SK-N-SH (cell line): Measurements from ENCODE around the gene CUBN. TPM values are rescaled to one million over a fixed set of nuclear protein-coding genes. Genes with fewer than 3 reads are reported as not detected.

Experiments
- CTCF ChIA-PET: fragments of 300-600, 350-600 bp; formaldehyde crosslinking; extraction: SDS; loops from one replicate; lab custom pipeline; 2021; lab: Yijun Ruan, JAX
- POLR2A ChIA-PET: fragments of 350-600 bp; sonication (Branson Sonifier 250); formaldehyde crosslinking; extraction: SDS; loops from one replicate; lab custom pipeline; 2020; ENCODE audit warnings: antibody characterized with exemption, inconsistent platforms; lab: Yijun Ruan, JAX
- DNase-seq: peaks from one replicate; pipeline ENCODE4 v3.0.0; 2012
- H2AFZ ChIP-seq: fragments of 200-600 bp; sonication (generic); 2 replicates; pipeline ENCODE4 v1.8.1; 2016; ENCODE audit warnings: antibody characterized with exemption, mild to moderate bottlenecking, low read depth
- H3F3A ChIP-seq: fragments of 200-600 bp; sonication (generic); replicated peaks from 2 replicates; pipeline ENCODE3; 2016; ENCODE audit warnings: antibody characterized with exemption, mild to moderate bottlenecking; ENCODE audit not compliant: insufficient read depth
- H3K27ac ChIP-seq, 2 experiments: fragments of 200-500 bp in 1 of 2; fragments of 200-600 bp in 1 of 2; sonication (Bioruptor generic) in 1 of 2; sonication (generic), shearing (Covaris generic) in 1 of 2; 2 replicates each; pipeline versions ENCODE4 v1.5.1 to v1.6.1; 2014 to 2016; ENCODE audit warnings: low read depth in 2 of 2, inconsistent platforms in 1 of 2, low read length in 1 of 2, mild to moderate bottlenecking in 1 of 2, mixed read lengths in 1 of 2
- H3K27me3 ChIP-seq: fragments of 200-600 bp; sonication (generic), shearing (Covaris generic); 2 replicates; pipeline ENCODE4 v1.6.1; 2016; ENCODE audit warnings: mixed run types; ENCODE audit not compliant: insufficient read depth
- H3K36me3 ChIP-seq, 2 experiments: fragments of 200-500 bp in 1 of 2; fragments of 200-600 bp in 1 of 2; sonication (Bioruptor generic) in 1 of 2; sonication (generic) in 1 of 2; replicated peaks in 1 of 2; 2 replicates each; pipeline versions ENCODE3 to v1.5.1; 2014 to 2016; ENCODE audit warnings: low read length in 1 of 2, mild to moderate bottlenecking in 1 of 2; ENCODE audit not compliant: insufficient read depth in 2 of 2, control insufficient read depth in 1 of 2
- H3K4me1 ChIP-seq, 2 experiments: fragments of 200-500 bp in 1 of 2; fragments of 200-600 bp in 1 of 2; sonication (Bioruptor generic) in 1 of 2; sonication (generic), shearing (Covaris generic) in 1 of 2; 2 replicates each; pipeline versions ENCODE4 v1.5.1 to v1.6.1; 2014 to 2016; ENCODE audit warnings: low read depth in 1 of 2, low read length in 1 of 2, mixed run types in 1 of 2; ENCODE audit not compliant: insufficient read depth in 2 of 2, control insufficient read depth in 1 of 2
- H3K4me2 ChIP-seq: fragments of 200-600 bp; sonication (generic), shearing (Covaris generic); 2 replicates; pipeline ENCODE4 v1.6.1; 2017; ENCODE audit warnings: mixed run types
- H3K4me3 ChIP-seq, 2 experiments: fragments of 200-500 bp in 1 of 2; fragments of 200-600 bp in 1 of 2; sonication (Bioruptor generic) in 1 of 2; sonication (generic), shearing (Covaris generic) in 1 of 2; 2 replicates each; pipeline versions ENCODE4 v1.5.1 to v1.8.1; 2014 to 2016; ENCODE audit warnings: low read depth in 2 of 2, inconsistent platforms in 1 of 2, low read length in 1 of 2, mild to moderate bottlenecking in 1 of 2, mixed read lengths in 1 of 2, moderate library complexity in 1 of 2
- H3K79me2 ChIP-seq: fragments of 200-600 bp; sonication (generic); 2 replicates; pipeline ENCODE4 v1.8.1; 2017; ENCODE audit warnings: mild to moderate bottlenecking; ENCODE audit not compliant: insufficient read depth
- H3K9ac ChIP-seq: fragments of 200-600 bp; sonication (generic); 2 replicates; pipeline ENCODE4 v1.6.1; 2017; ENCODE audit warnings: mixed run types
- H3K9me2 ChIP-seq: fragments of 200-600 bp; sonication (generic); 2 replicates; pipeline ENCODE4 v1.6.1; 2017; ENCODE audit warnings: mixed run types
- H3K9me3 ChIP-seq: fragments of 200-600 bp; sonication (generic); 2 replicates; pipeline ENCODE4 v1.6.1; 2017; ENCODE audit warnings: mixed run types, mild to moderate bottlenecking, moderate library complexity
- H4K20me1 ChIP-seq: fragments of 200-600 bp; sonication (generic); 2 replicates; pipeline ENCODE4 v1.6.1; 2017; ENCODE audit warnings: mild to moderate bottlenecking, mixed run types; ENCODE audit not compliant: insufficient read depth
- ELF1 ChIP-seq: IDR thresholded peaks from 2 replicates; pipeline ENCODE4 v1.4.0; 2012
- EP300 ChIP-seq, 2 experiments: IDR thresholded peaks; 2 replicates each; pipeline versions ENCODE4 v1.4.0 to v1.6.1; 2012; ENCODE audit warnings: borderline replicate concordance in 1 of 2, low read depth in 1 of 2, low read length in 1 of 2
- EZH2phosphoT487 ChIP-seq: fragments of 200-600 bp; sonication (generic); IDR thresholded peaks from 2 replicates; pipeline ENCODE4 v1.6.1; 2017; ENCODE audit warnings: low read depth, mixed run types, mild to moderate bottlenecking, antibody characterized with exemption, moderate library complexity, borderline replicate concordance
- FOSL2 ChIP-seq: IDR thresholded peaks from 2 replicates; pipeline ENCODE4 v1.4.0; 2012; ENCODE audit warnings: low read depth, mild to moderate bottlenecking, moderate library complexity, borderline replicate concordance
- FOXJ3 ChIP-seq: sonication (generic); formaldehyde crosslinking; IDR thresholded peaks from 2 replicates; pipeline ENCODE4 v1.5.1; 2020; ENCODE audit warnings: mild to moderate bottlenecking, missing genetic modification reagents
- FOXM1 ChIP-seq: IDR thresholded peaks from 2 replicates; pipeline ENCODE4 v1.4.0; 2012; ENCODE audit warnings: low read depth, mild to moderate bottlenecking
- MXI1 ChIP-seq: IDR thresholded peaks from 2 replicates; pipeline ENCODE4 v1.6.1; 2012; ENCODE audit warnings: mild to moderate bottlenecking, low read depth, low read length, improper control_type of control experiment
- NFIC ChIP-seq: IDR thresholded peaks from 2 replicates; pipeline ENCODE4 v1.4.0; 2012; ENCODE audit warnings: borderline replicate concordance
- SMC3 ChIP-seq: IDR thresholded peaks from 2 replicates; pipeline ENCODE4 v1.6.1; 2012; ENCODE audit warnings: low read depth, low read length, improper control_type of control experiment
- YY1 ChIP-seq: IDR thresholded peaks from 2 replicates; pipeline ENCODE4 v1.4.0; 2012; ENCODE audit warnings: low read depth, mild to moderate bottlenecking
- WGBS: methylation state at CpG from one replicate; pipeline ENCODE4 v1.1.6; 2017; ENCODE audit warnings: low lambda C conversion rate; 5-methylcytosine and 5-hydroxymethylcytosine counted together
- polyA plus RNA-seq, 3 experiments: library from polyadenylated mRNA; depleted of rRNA; stranded (reverse); fragments of >200 nt; gene quantifications; 2 replicates each; pipeline ENCODE4 v1.2.3, GENCODE V29; 2012
- TF ChIP-seq, protein P1 (sequence below): IDR thresholded peaks from 2 replicates; pipeline ENCODE4 v1.6.1; 2012; ENCODE audit warnings: mild to moderate bottlenecking, low read depth, low read length, moderate library complexity
- TF ChIP-seq, protein P2 (sequence below): fragments of 200-600 bp; sonication (generic); IDR thresholded peaks from 2 replicates; pipeline ENCODE4 v1.6.1; 2017; ENCODE audit warnings: antibody characterized with exemption, mild to moderate bottlenecking, moderate library complexity

The CUBN gene
- polyA plus RNA-seq, 1 of the 3 experiments (the other 2 are of a cell fraction) = 2.4 TPM

DNA sequence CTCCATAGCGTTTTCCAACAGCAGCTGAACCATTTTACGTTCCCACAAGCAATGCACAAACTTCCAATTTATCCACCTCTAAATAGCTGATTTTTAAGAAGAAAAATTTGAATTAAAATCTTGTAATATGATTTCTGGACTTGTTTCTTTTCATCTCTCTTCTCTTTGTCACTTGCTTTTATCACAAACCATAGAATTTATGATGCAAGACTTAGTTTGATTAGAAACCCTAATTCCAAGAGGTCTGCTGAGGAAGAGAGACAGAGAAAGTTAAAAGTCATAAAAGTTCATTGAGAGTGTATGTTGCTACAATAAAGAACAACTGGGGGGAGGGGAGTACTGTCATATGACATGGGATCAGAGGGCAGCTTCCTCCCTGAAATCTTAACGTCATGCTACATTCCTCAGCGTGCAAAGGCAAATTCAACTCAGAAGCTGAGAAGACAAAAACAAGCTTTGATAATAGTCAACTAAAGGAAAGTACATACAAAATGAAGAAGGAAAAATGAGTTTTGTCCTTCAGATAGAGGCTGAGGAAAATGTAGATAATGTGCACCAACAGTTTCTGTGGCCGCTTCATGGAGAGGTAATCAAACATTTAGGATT, 18.4 kb upstream of the CUBN start (continued):
- TF ChIP-seq, protein P1, sequence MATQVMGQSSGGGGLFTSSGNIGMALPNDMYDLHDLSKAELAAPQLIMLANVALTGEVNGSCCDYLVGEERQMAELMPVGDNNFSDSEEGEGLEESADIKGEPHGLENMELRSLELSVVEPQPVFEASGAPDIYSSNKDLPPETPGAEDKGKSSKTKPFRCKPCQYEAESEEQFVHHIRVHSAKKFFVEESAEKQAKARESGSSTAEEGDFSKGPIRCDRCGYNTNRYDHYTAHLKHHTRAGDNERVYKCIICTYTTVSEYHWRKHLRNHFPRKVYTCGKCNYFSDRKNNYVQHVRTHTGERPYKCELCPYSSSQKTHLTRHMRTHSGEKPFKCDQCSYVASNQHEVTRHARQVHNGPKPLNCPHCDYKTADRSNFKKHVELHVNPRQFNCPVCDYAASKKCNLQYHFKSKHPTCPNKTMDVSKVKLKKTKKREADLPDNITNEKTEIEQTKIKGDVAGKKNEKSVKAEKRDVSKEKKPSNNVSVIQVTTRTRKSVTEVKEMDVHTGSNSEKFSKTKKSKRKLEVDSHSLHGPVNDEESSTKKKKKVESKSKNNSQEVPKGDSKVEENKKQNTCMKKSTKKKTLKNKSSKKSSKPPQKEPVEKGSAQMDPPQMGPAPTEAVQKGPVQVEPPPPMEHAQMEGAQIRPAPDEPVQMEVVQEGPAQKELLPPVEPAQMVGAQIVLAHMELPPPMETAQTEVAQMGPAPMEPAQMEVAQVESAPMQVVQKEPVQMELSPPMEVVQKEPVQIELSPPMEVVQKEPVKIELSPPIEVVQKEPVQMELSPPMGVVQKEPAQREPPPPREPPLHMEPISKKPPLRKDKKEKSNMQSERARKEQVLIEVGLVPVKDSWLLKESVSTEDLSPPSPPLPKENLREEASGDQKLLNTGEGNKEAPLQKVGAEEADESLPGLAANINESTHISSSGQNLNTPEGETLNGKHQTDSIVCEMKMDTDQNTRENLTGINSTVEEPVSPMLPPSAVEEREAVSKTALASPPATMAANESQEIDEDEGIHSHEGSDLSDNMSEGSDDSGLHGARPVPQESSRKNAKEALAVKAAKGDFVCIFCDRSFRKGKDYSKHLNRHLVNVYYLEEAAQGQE = no peak

DNA sequence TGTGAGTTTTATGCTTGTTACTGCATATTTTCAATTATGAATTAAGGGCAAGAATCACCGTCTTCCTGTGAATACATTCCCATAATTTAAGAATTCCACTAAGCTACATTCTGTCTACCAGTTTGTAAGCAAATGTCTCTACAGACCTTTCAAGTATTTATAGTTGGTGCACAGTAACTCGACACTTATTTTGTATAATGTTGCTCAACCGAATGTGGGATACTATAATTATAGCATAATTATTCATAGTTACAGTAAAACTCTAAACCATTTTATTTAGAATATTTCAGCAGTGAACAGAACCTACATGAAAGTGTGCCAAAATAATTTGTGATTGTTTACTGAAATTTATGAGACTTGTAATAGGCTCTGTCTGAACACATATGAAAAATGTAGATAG, 17.3 kb upstream of the CUBN start:
- WGBS = 90% methylated on average over 3 of the region's 3 CpGs
- H3K79me2 ChIP-seq = no peaks in the 10 kb centered on the region
- no peak overlapping the region for H3K4me2 ChIP-seq
- H3K9me3 ChIP-seq = no peaks in the 10 kb centered on the region
- H3K36me3 ChIP-seq = no peaks in the 10 kb centered on the region
- H3K9ac ChIP-seq = no peak overlapping the region
- H3K4me3 ChIP-seq = no peak overlapping the region
- no peak overlapping the region for H2AFZ ChIP-seq
- no peaks in the 10 kb centered on the region for H3K27me3 ChIP-seq
- DNase-seq = no peak
- ChIA-PET CTCF (no interaction called here), POLR2A (no interaction called here)
- H3F3A ChIP-seq = peaks cover 12% of the 10 kb centered on the region
- H4K20me1 ChIP-seq = no peaks in the 10 kb centered on the region
- no peaks in the 10 kb centered on the region for H3K9me2 ChIP-seq
- H3K27ac ChIP-seq = no peak overlapping the region
- TF ChIP-seq MXI1 = no peak
- TF ChIP-seq NFIC = no peak
- TF ChIP-seq EP300 (IDR thresholded peaks at IDR 0.05; ENCODE audit: borderline replicate concordance in 1 of 2, low read depth in 1 of 2, low read length in 1 of 2) = no peak
- TF ChIP-seq YY1 = no peak
- TF ChIP-seq SMC3 = no peak
- no peak for TF ChIP-seq EZH2phosphoT487
- TF ChIP-seq, protein P2, sequence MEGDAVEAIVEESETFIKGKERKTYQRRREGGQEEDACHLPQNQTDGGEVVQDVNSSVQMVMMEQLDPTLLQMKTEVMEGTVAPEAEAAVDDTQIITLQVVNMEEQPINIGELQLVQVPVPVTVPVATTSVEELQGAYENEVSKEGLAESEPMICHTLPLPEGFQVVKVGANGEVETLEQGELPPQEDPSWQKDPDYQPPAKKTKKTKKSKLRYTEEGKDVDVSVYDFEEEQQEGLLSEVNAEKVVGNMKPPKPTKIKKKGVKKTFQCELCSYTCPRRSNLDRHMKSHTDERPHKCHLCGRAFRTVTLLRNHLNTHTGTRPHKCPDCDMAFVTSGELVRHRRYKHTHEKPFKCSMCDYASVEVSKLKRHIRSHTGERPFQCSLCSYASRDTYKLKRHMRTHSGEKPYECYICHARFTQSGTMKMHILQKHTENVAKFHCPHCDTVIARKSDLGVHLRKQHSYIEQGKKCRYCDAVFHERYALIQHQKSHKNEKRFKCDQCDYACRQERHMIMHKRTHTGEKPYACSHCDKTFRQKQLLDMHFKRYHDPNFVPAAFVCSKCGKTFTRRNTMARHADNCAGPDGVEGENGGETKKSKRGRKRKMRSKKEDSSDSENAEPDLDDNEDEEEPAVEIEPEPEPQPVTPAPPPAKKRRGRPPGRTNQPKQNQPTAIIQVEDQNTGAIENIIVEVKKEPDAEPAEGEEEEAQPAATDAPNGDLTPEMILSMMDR = no peak
- TF ChIP-seq ELF1 = no peak
- TF ChIP-seq FOXJ3 (CRISPR knock-in tag) = no peak
- no peak for TF ChIP-seq FOXM1
- no peak for TF ChIP-seq FOSL2
- H3K4me1 ChIP-seq = peaks cover 0 to 3% of the 10 kb centered on the region in 2 experiments; a peak in 1 of 4 replicates
